Tibial nerve (tissue), 4 donors: ENCODE data around the gene BST2. TPM values are rescaled to one million over a fixed set of nuclear protein-coding genes. Genes with fewer than 3 reads are reported as not detected.

Experiments
- DNase-seq, 2 donors: peaks; one replicate each; pipeline ENCODE4 v3.0.0-alpha.2; 2019; ENCODE audit warnings: low spot score in 2 of 2
- H3K27ac ChIP-seq, 4 donors: fragments of 200-600 bp; sonication (generic) in 3 of 4; one replicate each; pipeline ENCODE4 v1.5.1; 2017 to 2019; ENCODE audit warnings: mild to moderate bottlenecking in 1 of 4
- H3K27me3 ChIP-seq, 2 donors: fragments of 200-600 bp; sonication (generic) in 1 of 2; one replicate each; pipeline versions ENCODE4 v1.5.1 to v1.6.0; 2017 to 2019
- H3K36me3 ChIP-seq, 3 donors: fragments of 200-600 bp; sonication (generic); one replicate each; pipeline ENCODE4 v1.5.1; 2018 to 2019
- H3K4me1 ChIP-seq, 4 donors: fragments of 200-600 bp; sonication (generic) in 3 of 4; one replicate each; pipeline ENCODE4 v1.5.1; 2017 to 2019
- H3K4me3 ChIP-seq, 4 donors: fragments of 200-600 bp; sonication (generic) in 3 of 4; one replicate each; pipeline ENCODE4 v1.5.1; 2017 to 2019; ENCODE audit warnings: mild to moderate bottlenecking in 1 of 4, moderate library complexity in 1 of 4
- H3K9me3 ChIP-seq, 4 donors: fragments of 200-600 bp; sonication (generic) in 3 of 4; one replicate each; pipeline ENCODE4 v1.5.1; 2017 to 2019
- CTCF ChIP-seq, 5 experiments: fragments of 200-600 bp in 3 of 5; fragments of 450-650 bp in 2 of 5; sonication (generic) in 3 of 5; IDR thresholded peaks; one replicate each; pipeline ENCODE4 v1.5.1; 2016 to 2019; ENCODE audit warnings: antibody characterized with exemption in 5 of 5, mild to moderate bottlenecking in 3 of 5, moderate library complexity in 2 of 5
- EP300 ChIP-seq, 2 donors: sonication (generic); formaldehyde crosslinking; IDR thresholded peaks; one replicate each; pipeline ENCODE4 v1.6.1; 2017; ENCODE audit warnings: antibody characterized with exemption in 2 of 2, mild to moderate bottlenecking in 1 of 2
- POLR2A ChIP-seq, 2 donors: fragments of 450-650 bp; IDR thresholded peaks; one replicate each; pipeline ENCODE4 v1.6.1; 2017; ENCODE audit warnings: antibody characterized with exemption in 2 of 2, mild to moderate bottlenecking in 2 of 2, moderate library complexity in 2 of 2
- WGBS, 2 donors: methylation state at CpG; one replicate each; pipeline ENCODE4 v1.1.5; 2018; 5-methylcytosine and 5-hydroxymethylcytosine counted together
- total RNA-seq, 4 donors: library from RNA; depleted of rRNA; stranded (reverse); fragments of >200 nt; gene quantifications; one replicate each; pipeline ENCODE4 v1.1.0, GENCODE V29; 2016

The BST2 gene
- total RNA-seq, 4 donors from 2014 or later: 71.0 to 77.4 (median 72.2) TPM

DNA sequence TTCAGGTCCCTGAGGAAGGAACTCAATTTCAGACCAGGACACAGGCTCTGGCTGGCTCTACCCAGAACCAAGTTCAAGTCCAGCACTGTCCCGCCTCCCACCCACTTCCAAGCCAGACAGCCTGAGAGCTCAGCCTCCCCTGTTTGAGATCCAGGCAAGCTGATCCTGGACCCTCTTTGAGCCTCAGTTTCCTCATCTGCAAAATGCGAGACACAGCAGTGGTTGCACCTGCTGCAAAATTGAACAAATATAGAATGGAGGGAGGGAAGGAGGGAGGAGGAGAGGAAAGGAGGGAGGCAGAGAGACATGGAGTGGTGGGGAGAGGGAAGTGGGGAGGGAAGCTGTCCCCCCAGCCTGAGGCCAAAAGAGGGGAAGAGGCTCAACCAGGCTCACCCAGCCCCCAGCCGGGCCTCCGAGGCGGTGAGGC lies 42.3 kb upstream of the BST2 start:
- Histone ChIP-seq H3K27me3 (peaks cover 0 to 18% of the 10 kb centered on the region in 2 donors), H3K9me3 (no peaks in the 10 kb centered on the region), H3K4me3 (peak overlapping the region in 2 of 4 donors; percentile 30 to 52), H3K27ac (no peak overlapping the region), H3K36me3 (no peaks in the 10 kb centered on the region), H3K4me1 (peaks cover 0 to 14% (median 7%) of the 10 kb centered on the region in 4 donors)
- WGBS, 2 donors: 29 to 34% methylated on average over 5 of the region's 5 CpGs
- no peak for DNase-seq
- TF ChIP-seq POLR2A (IDR thresholded peaks at IDR 0.05): no peak

- TF ChIP-seq CTCF (IDR thresholded peaks at IDR 0.05) (no peak), POLR2A (IDR thresholded peaks at IDR 0.05) (no peak), EP300 (IDR thresholded peaks at IDR 0.05) (no peak)
- H3K9me3 ChIP-seq: peaks cover 0 to 4% (median 0%) of the 10 kb centered on the region in 4 donors
- peaks cover 0 to 25% (median 7%) of the 10 kb centered on the region in 4 donors for H3K4me1 ChIP-seq
- no peak overlapping the region for H3K27ac ChIP-seq
- no peaks in the 10 kb centered on the region for H3K36me3 ChIP-seq
- peaks cover 0 to 12% of the 10 kb centered on the region in 2 donors for H3K27me3 ChIP-seq
- H3K4me3 ChIP-seq: no peak overlapping the region
- WGBS, 2 donors: 96 to 97% methylated on average over 1 of the region's 1 CpG
- no peak for DNase-seq
These were observed 40.2 kb upstream of the BST2 start for GRCh38 chr19:17445526-17446165.

GRCh38 chr19:17441241-17442021 lies 36.0 kb upstream of the BST2 start:
- Histone ChIP-seq H3K27ac (peak overlapping the region in 2 of 4 donors; percentile 14 to 34), H3K4me1 (peaks cover 0 to 11% (median 0%) of the 10 kb centered on the region in 4 donors), H3K27me3 (no peaks in the 10 kb centered on the region), H3K9me3 (peaks cover 0 to 4% (median 0%) of the 10 kb centered on the region in 4 donors), H3K4me3 (no peak overlapping the region), H3K36me3 (peaks cover 0 to 3% (median 0%) of the 10 kb centered on the region in 3 donors)
- WGBS, 2 donors: 41 to 49% methylated on average over 8 of the region's 8 CpGs
- TF ChIP-seq CTCF (IDR thresholded peaks at IDR 0.05) (peak in 3 of 5 experiments; percentile 17 to 21 (median 17)), EP300 (IDR thresholded peaks at IDR 0.05) (no peak)
- DNase-seq: no peak

- TF ChIP-seq EP300 (IDR thresholded peaks at IDR 0.05) (no peak), CTCF (IDR thresholded peaks at IDR 0.05) (no peak), POLR2A (IDR thresholded peaks at IDR 0.05) (no peak)
- no peak for DNase-seq
- Histone ChIP-seq H3K4me1 (peaks cover 0 to 7% (median 0%) of the 10 kb centered on the region in 4 donors), H3K36me3 (peaks cover 0 to 9% (median 0%) of the 10 kb centered on the region in 3 donors), H3K27ac (no peak overlapping the region), H3K4me3 (no peak overlapping the region), H3K27me3 (no peaks in the 10 kb centered on the region), H3K9me3 (peaks cover 0 to 4% (median 0%) of the 10 kb centered on the region in 4 donors)
- WGBS, 2 donors: 77 to 81% methylated on average over 7 of the region's 7 CpGs
These were observed 31.4 kb upstream of the BST2 start for GRCh38 chr19:17436874-17437267.

GRCh38 chr19:17436094-17436873 lies 30.9 kb upstream of the BST2 start:
- Histone ChIP-seq H3K9me3 (peaks cover 0 to 2% (median 0%) of the 10 kb centered on the region in 4 donors), H3K36me3 (peaks cover 0 to 9% (median 0%) of the 10 kb centered on the region in 3 donors), H3K4me3 (no peak overlapping the region), H3K27ac (no peak overlapping the region), H3K27me3 (no peaks in the 10 kb centered on the region), H3K4me1 (peaks cover 0 to 1% (median 0%) of the 10 kb centered on the region in 4 donors)
- no peak for TF ChIP-seq POLR2A (IDR thresholded peaks at IDR 0.05)
- TF ChIP-seq EP300 (IDR thresholded peaks at IDR 0.05): no peak
- no peak for TF ChIP-seq CTCF (IDR thresholded peaks at IDR 0.05)
- DNase-seq: no peak
- 95 to 98% methylated on average over 25 of the region's 25 CpGs for WGBS, 2 donors
